Peyer's patch (tissue), 4 donors: ENCODE measurements around the gene METTL16. TPM values are rescaled to one million over a fixed set of nuclear protein-coding genes. Genes with fewer than 3 reads are reported as not detected.

Experiments used
- DNase-seq, 3 donors: peaks; one replicate each; pipeline ENCODE4 v3.0.0-alpha.2; 2017 to 2019
- H3K27ac ChIP-seq, 4 donors: fragments of 200-600 bp; sonication (generic); one replicate each; pipeline ENCODE4 v1.5.1; 2016 to 2019
- H3K27me3 ChIP-seq, 2 donors: fragments of 200-600 bp; sonication (generic); one replicate each; pipeline ENCODE4 v1.5.1; 2019
- H3K36me3 ChIP-seq, 3 donors: fragments of 200-600 bp; sonication (generic); one replicate each; pipeline ENCODE4 v1.5.1; 2016 to 2019
- H3K4me1 ChIP-seq, 4 donors: fragments of 200-600 bp; sonication (generic); one replicate each; pipeline ENCODE4 v1.5.1; 2016 to 2019
- H3K4me3 ChIP-seq, 4 donors: fragments of 200-600 bp; sonication (generic); 1 replicate in 3 of 4; 2 replicates in 1 of 4; pipeline ENCODE4 v1.5.1; 2016 to 2019; ENCODE audit warnings: mild to moderate bottlenecking in 1 of 4
- H3K9me3 ChIP-seq, 4 donors: fragments of 200-600 bp; sonication (generic); one replicate each; pipeline ENCODE4 v1.5.1; 2016 to 2019; ENCODE audit warnings: mild to moderate bottlenecking in 1 of 4
- CTCF ChIP-seq, 6 experiments: fragments of 450-650 bp in 4 of 6; fragments of 200-600 bp in 2 of 6; sonication (generic) in 1 of 6; IDR thresholded peaks; one replicate each; pipeline ENCODE4 v1.5.1; 2017 to 2019; ENCODE audit warnings: antibody characterized with exemption in 6 of 6, mild to moderate bottlenecking in 3 of 6, moderate library complexity in 1 of 6
- POLR2A ChIP-seq, 2 donors: fragments of 450-650 bp; IDR thresholded peaks; one replicate each; pipeline ENCODE4 v1.5.1; 2017; ENCODE audit warnings: antibody characterized with exemption in 2 of 2, mild to moderate bottlenecking in 2 of 2, moderate library complexity in 2 of 2
- total RNA-seq, 4 donors: library from RNA; depleted of rRNA; stranded (reverse); fragments of >200 nt; gene quantifications; one replicate each; pipeline ENCODE4 v1.1.0, GENCODE V29; 2016

Gene METTL16
- total RNA-seq, 4 donors from 2014 or later, result 24.0 to 29.7 (median 27.9) TPM

GRCh38 chr17:2377659-2378058, 134.0 kb downstream of the METTL16 start:
- Histone ChIP-seq H3K4me1 (no peaks in the 10 kb centered on the region), H3K36me3 (peaks cover 0 to 77% (median 0%) of the 10 kb centered on the region in 3 donors), H3K27ac (no peak overlapping the region), H3K27me3 (no peaks in the 10 kb centered on the region), H3K4me3 (no peak overlapping the region), H3K9me3 (no peaks in the 10 kb centered on the region)
- TF ChIP-seq CTCF (IDR thresholded peaks at IDR 0.05) (no peak), POLR2A (IDR thresholded peaks at IDR 0.05) (no peak)
- no peak for DNase-seq

GRCh38 chr17:2376107-2376506, 135.6 kb downstream of the METTL16 start:
- H3K27me3 ChIP-seq, result no peaks in the 10 kb centered on the region
- TF ChIP-seq POLR2A (IDR thresholded peaks at IDR 0.05) (no peak), CTCF (IDR thresholded peaks at IDR 0.05) (no peak)
- no peaks in the 10 kb centered on the region for H3K4me1 ChIP-seq
- no peak for DNase-seq
- H3K36me3 ChIP-seq, result peaks cover 0 to 89% (median 0%) of the 10 kb centered on the region in 3 donors
- no peak overlapping the region for H3K4me3 ChIP-seq
- H3K27ac ChIP-seq, result no peak overlapping the region
- H3K9me3 ChIP-seq, result no peaks in the 10 kb centered on the region

GRCh38 chr17:2375406-2375805, 136.3 kb downstream of the METTL16 start:
- no peak overlapping the region for H3K4me3 ChIP-seq
- no peaks in the 10 kb centered on the region for H3K27me3 ChIP-seq
- no peak overlapping the region for H3K27ac ChIP-seq
- no peaks in the 10 kb centered on the region for H3K4me1 ChIP-seq
- H3K9me3 ChIP-seq, result no peaks in the 10 kb centered on the region
- TF ChIP-seq POLR2A (IDR thresholded peaks at IDR 0.05) (no peak), CTCF (IDR thresholded peaks at IDR 0.05) (no peak)
- H3K36me3 ChIP-seq, result peaks cover 0 to 83% (median 0%) of the 10 kb centered on the region in 3 donors
- no peak for DNase-seq

GRCh38 chr17:2374549-2375285, 137.0 kb downstream of the METTL16 start:
- TF ChIP-seq POLR2A (IDR thresholded peaks at IDR 0.05), result no peak
- TF ChIP-seq CTCF (IDR thresholded peaks at IDR 0.05), result no peak
- no peaks in the 10 kb centered on the region for H3K4me1 ChIP-seq
- H3K27me3 ChIP-seq, result no peaks in the 10 kb centered on the region
- H3K4me3 ChIP-seq, result no peak overlapping the region
- no peaks in the 10 kb centered on the region for H3K9me3 ChIP-seq
- H3K36me3 ChIP-seq, result peaks cover 0 to 76% (median 0%) of the 10 kb centered on the region in 3 donors
- DNase-seq, result no peak
- H3K27ac ChIP-seq, result no peak overlapping the region

GRCh38 chr17:2373179-2373578, 138.5 kb downstream of the METTL16 start:
- no peak for DNase-seq
- no peak overlapping the region for H3K4me3 ChIP-seq
- peaks cover 0 to 64% (median 0%) of the 10 kb centered on the region in 3 donors for H3K36me3 ChIP-seq
- H3K9me3 ChIP-seq, result no peaks in the 10 kb centered on the region
- TF ChIP-seq CTCF (IDR thresholded peaks at IDR 0.05) (no peak), POLR2A (IDR thresholded peaks at IDR 0.05) (no peak)
- no peak overlapping the region for H3K27ac ChIP-seq
- no peaks in the 10 kb centered on the region for H3K27me3 ChIP-seq
- H3K4me1 ChIP-seq, result no peaks in the 10 kb centered on the region
